Smooth muscle cell (in vitro differentiated cells): Measurements from ENCODE around the gene TDRD12. TPM values are rescaled to one million over a fixed set of nuclear protein-coding genes. Genes with fewer than 3 reads are reported as not detected.
"Not testable (repeated sequence)": the region's sequence is repeated elsewhere in the genome, so short reads cannot be mapped to it uniquely, and the experiment has no call there.

ENCODE experiments used
- DNase-seq: peaks from one replicate; lab custom pipeline; 2025; ENCODE audit not compliant: unreplicated experiment; lab: John Stamatoyannopoulos, UW
- H2AFZ ChIP-seq: fragments of 200-600 bp; sonication (generic); 2 replicates; pipeline ENCODE4 v1.6.0; 2016; ENCODE audit warnings: antibody characterized with exemption, low read depth, mild to moderate bottlenecking
- H3F3A ChIP-seq: fragments of 200-600 bp; sonication (generic); 2 replicates; pipeline ENCODE4 v1.6.0; 2017; ENCODE audit warnings: antibody characterized with exemption, low read depth
- H3K27ac ChIP-seq: fragments of 200-600 bp; sonication (generic); 2 replicates; pipeline ENCODE4 v1.5.1; 2016; ENCODE audit warnings: low read depth, mild to moderate bottlenecking
- H3K27me3 ChIP-seq: fragments of 200-600 bp; sonication (generic); 2 replicates; pipeline ENCODE4 v1.6.1; 2016; ENCODE audit warnings: low read depth, mild to moderate bottlenecking
- H3K36me3 ChIP-seq: fragments of 200-600 bp; sonication (generic); 2 replicates; pipeline ENCODE4 v1.5.1; 2016; ENCODE audit warnings: low read depth
- H3K4me1 ChIP-seq: fragments of 200-600 bp; sonication (generic); 2 replicates; pipeline ENCODE4 v1.5.1; 2016; ENCODE audit warnings: low read depth
- H3K4me2 ChIP-seq: fragments of 200-600 bp; sonication (generic); 2 replicates; pipeline ENCODE4 v1.6.0; 2016; ENCODE audit warnings: mild to moderate bottlenecking
- H3K4me3 ChIP-seq: fragments of 200-600 bp; sonication (generic); 2 replicates; pipeline ENCODE4 v1.5.1; 2016; ENCODE audit warnings: mild to moderate bottlenecking
- H3K79me2 ChIP-seq: fragments of 200-600 bp; sonication (generic); 2 replicates; pipeline ENCODE4 v1.6.0; 2016; ENCODE audit warnings: low read depth, mild to moderate bottlenecking
- H3K9ac ChIP-seq: fragments of 200-600 bp; sonication (generic); 2 replicates; pipeline ENCODE4 v1.6.0; 2016; ENCODE audit warnings: low read depth
- H3K9me3 ChIP-seq: fragments of 200-600 bp; sonication (generic); replicated peaks from 2 replicates; pipeline ENCODE4 v1.5.1; 2016; ENCODE audit warnings: low read depth
- H4K20me1 ChIP-seq: fragments of 200-600 bp; sonication (generic); 2 replicates; pipeline ENCODE4 v1.6.0; 2016; ENCODE audit warnings: low read depth
- WGBS: methylation state at CpG from one replicate; pipeline ENCODE4 v1.1.7; 2016; ENCODE audit warnings: low lambda C conversion rate; 5-methylcytosine and 5-hydroxymethylcytosine counted together
- polyA plus RNA-seq: library from polyadenylated mRNA; unstranded; fragments of >200 nt; fragmentation: Nextera tagmentation; extraction: Ambion mirVana; gene quantifications from 2 replicates; pipeline ENCODE4 v1.2.1, GENCODE V29; 2016
- total RNA-seq: library from RNA; depleted of rRNA; stranded (reverse); fragments of >200 nt; gene quantifications from 2 replicates; pipeline ENCODE4 v1.2.3, GENCODE V29; 2014
- TF ChIP-seq, protein P1 (sequence below): fragments of 200-600 bp; sonication (generic); IDR thresholded peaks from 2 replicates; pipeline ENCODE4 v1.5.1; 2017; ENCODE audit warnings: borderline replicate concordance, mild to moderate bottlenecking, antibody characterized with exemption; ENCODE audit not compliant: insufficient read depth, poor library complexity, severe bottlenecking

TDRD12 gene
- total and polyA plus RNA-seq, 2 experiments from 2014 or later = 0.05 to 1.1 TPM

- H3K4me1 ChIP-seq = peaks cover 14% of the 10 kb centered on the region
- H3K9me3 ChIP-seq, H3K27ac ChIP-seq, DNase-seq, H2AFZ ChIP-seq, H3K27me3 ChIP-seq, H3K36me3 ChIP-seq, H3K4me3 ChIP-seq, H3K4me2 ChIP-seq, H3F3A ChIP-seq, H3K9ac ChIP-seq: not testable (repeated sequence)
- WGBS = 100% methylated on average over 3 of the region's 3 CpGs
- peaks cover 54% of the 10 kb centered on the region for H4K20me1 ChIP-seq
- H3K79me2 ChIP-seq = peaks cover 63% of the 10 kb centered on the region
These were observed 22.8 kb upstream of the TDRD12 start for GRCh38 chr19:32696771-32697170.

- not testable (repeated sequence) for H3K27me3 ChIP-seq, H3K9me3 ChIP-seq, H3K36me3 ChIP-seq, H3K27ac ChIP-seq, DNase-seq, H3F3A ChIP-seq, H2AFZ ChIP-seq, H3K9ac ChIP-seq, H3K4me1 ChIP-seq, H3K4me3 ChIP-seq, H3K4me2 ChIP-seq
- Histone ChIP-seq H3K79me2 (peaks cover 48% of the 10 kb centered on the region), H4K20me1 (peaks cover 46% of the 10 kb centered on the region)
- 96% methylated on average over 7 of the region's 7 CpGs for WGBS
These were observed 19.4 kb upstream of the TDRD12 start for GRCh38 chr19:32700129-32700528.

- H3K79me2 ChIP-seq = peaks cover 48% of the 10 kb centered on the region
- DNase-seq = no peak
- no peak overlapping the region for H3K4me2 ChIP-seq
- H3K4me3 ChIP-seq = no peak overlapping the region
- H3F3A ChIP-seq = no peaks in the 10 kb centered on the region
- H2AFZ ChIP-seq = no peak overlapping the region
- no peak overlapping the region for H3K9ac ChIP-seq
- H3K27ac ChIP-seq = no peak overlapping the region
- WGBS = 79% methylated on average over 5 of the region's 5 CpGs
- no peaks in the 10 kb centered on the region for H3K4me1 ChIP-seq
- TF ChIP-seq, protein P1, sequence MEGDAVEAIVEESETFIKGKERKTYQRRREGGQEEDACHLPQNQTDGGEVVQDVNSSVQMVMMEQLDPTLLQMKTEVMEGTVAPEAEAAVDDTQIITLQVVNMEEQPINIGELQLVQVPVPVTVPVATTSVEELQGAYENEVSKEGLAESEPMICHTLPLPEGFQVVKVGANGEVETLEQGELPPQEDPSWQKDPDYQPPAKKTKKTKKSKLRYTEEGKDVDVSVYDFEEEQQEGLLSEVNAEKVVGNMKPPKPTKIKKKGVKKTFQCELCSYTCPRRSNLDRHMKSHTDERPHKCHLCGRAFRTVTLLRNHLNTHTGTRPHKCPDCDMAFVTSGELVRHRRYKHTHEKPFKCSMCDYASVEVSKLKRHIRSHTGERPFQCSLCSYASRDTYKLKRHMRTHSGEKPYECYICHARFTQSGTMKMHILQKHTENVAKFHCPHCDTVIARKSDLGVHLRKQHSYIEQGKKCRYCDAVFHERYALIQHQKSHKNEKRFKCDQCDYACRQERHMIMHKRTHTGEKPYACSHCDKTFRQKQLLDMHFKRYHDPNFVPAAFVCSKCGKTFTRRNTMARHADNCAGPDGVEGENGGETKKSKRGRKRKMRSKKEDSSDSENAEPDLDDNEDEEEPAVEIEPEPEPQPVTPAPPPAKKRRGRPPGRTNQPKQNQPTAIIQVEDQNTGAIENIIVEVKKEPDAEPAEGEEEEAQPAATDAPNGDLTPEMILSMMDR = no peak
- H3K27me3 ChIP-seq = no peaks in the 10 kb centered on the region
- H3K9me3 ChIP-seq = peaks cover 9% of the 10 kb centered on the region
- no peaks in the 10 kb centered on the region for H3K36me3 ChIP-seq
- peaks cover 27% of the 10 kb centered on the region for H4K20me1 ChIP-seq
These were observed 17.6 kb upstream of the TDRD12 start for GRCh38 chr19:32702010-32702409.

- H3F3A ChIP-seq, H3K4me3 ChIP-seq, DNase-seq, H3K4me1 ChIP-seq, H3K9ac ChIP-seq, H3K27me3 ChIP-seq, H3K27ac ChIP-seq, H2AFZ ChIP-seq, H3K36me3 ChIP-seq, H3K9me3 ChIP-seq, H3K4me2 ChIP-seq: not testable (repeated sequence)
- 97% methylated on average over 2 of the region's 2 CpGs for WGBS
- Histone ChIP-seq H3K79me2 (peaks cover 42% of the 10 kb centered on the region), H4K20me1 (peaks cover 25% of the 10 kb centered on the region)
These were observed 15.6 kb upstream of the TDRD12 start for GRCh38 chr19:32704006-32704405.

DNA sequence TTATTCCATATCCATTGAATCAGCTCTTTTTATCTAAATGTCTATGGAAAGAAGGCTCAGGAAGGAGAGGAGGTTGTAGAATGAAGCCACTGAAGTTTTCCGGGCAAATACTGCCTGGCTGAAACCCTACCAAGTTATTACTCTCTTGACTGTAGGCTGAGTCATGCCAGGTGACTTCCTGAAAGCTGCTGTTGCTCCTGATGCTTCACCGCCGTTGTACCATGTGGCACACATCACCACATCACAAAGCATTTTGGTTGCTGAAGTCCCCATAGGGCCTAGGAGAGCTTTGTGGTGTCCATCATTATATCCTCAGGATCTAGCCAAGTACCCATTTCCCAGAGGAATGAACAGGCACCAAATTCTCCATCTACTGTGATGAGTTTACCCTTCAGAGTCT, 11.1 kb upstream of the TDRD12 start:
- no peaks in the 10 kb centered on the region for H3K4me1 ChIP-seq
- no peak overlapping the region for H3K27ac ChIP-seq
- peaks cover 23% of the 10 kb centered on the region for H3K79me2 ChIP-seq
- TF ChIP-seq, protein P1 = no peak
- H3K4me2 ChIP-seq = no peak overlapping the region
- H2AFZ ChIP-seq = no peak overlapping the region
- no peak for DNase-seq
- H3K4me3 ChIP-seq = no peak overlapping the region
- H3K36me3 ChIP-seq = no peaks in the 10 kb centered on the region
- H3K27me3 ChIP-seq = no peaks in the 10 kb centered on the region
- peaks cover 6% of the 10 kb centered on the region for H4K20me1 ChIP-seq
- H3F3A ChIP-seq = no peaks in the 10 kb centered on the region
- no peak overlapping the region for H3K9ac ChIP-seq
- H3K9me3 ChIP-seq = peaks cover 9% of the 10 kb centered on the region
- 97% methylated on average over 3 of the region's 3 CpGs for WGBS
